IMR-90 (cell line): ENCODE results near the gene ALDH7A1. TPM values are rescaled to one million over a fixed set of nuclear protein-coding genes. Genes with fewer than 3 reads are reported as not detected.

Experiments used
- ATAC-seq: fragments of 200-7000 bp; cut with Tn5 transposase; 2 replicates; pipeline ENCODE4 v1.9.1; 2020; ENCODE audit warnings: low read depth, mild to moderate bottlenecking, moderate library complexity
- BruUV-seq: library from RNA; stranded (reverse); fragments of 400-500 nt; replicated peaks from 2 replicates; lab custom pipeline; 2021; lab: Mats Ljungman, UMichigan
- CTCF ChIA-PET: fragments of 300-600 bp; formaldehyde crosslinking; extraction: SDS; loops from one replicate; lab custom pipeline; 2021; ENCODE audit warnings: antibody characterized with exemption; lab: Yijun Ruan, JAX
- POLR2A ChIA-PET: fragments of 300-600 bp; sonication (Branson Sonifier 250); formaldehyde crosslinking; loops from one replicate; lab custom pipeline; 2022; ENCODE audit warnings: antibody characterized with exemption; ENCODE audit not compliant: unreplicated experiment; lab: Charles Lee
- DNase-seq: peaks from one replicate; pipeline ENCODE4 v3.0.0; 2013
- H2AFZ ChIP-seq: replicated peaks from 2 replicates; pipeline ENCODE3; 2013; ENCODE audit warnings: low read length, mild to moderate bottlenecking; ENCODE audit not compliant: poor library complexity
- H2AK5ac ChIP-seq: 2 replicates; pipeline ENCODE4 v1.6.1; 2013; ENCODE audit warnings: low read depth, low read length, inconsistent platforms
- H2AK9ac ChIP-seq: replicated peaks from 2 replicates; pipeline ENCODE3; 2013; ENCODE audit warnings: mild to moderate bottlenecking, low read depth, low read length, moderate library complexity; ENCODE audit not compliant: poor library complexity
- H2BK120ac ChIP-seq: 2 replicates; pipeline ENCODE4 v1.6.1; 2013; ENCODE audit warnings: low read depth, low read length, inconsistent platforms
- H2BK15ac ChIP-seq: 3 replicates; pipeline ENCODE4 v1.6.1; 2013; ENCODE audit warnings: low read depth, low read length, inconsistent platforms
- H2BK20ac ChIP-seq: 2 replicates; pipeline ENCODE4 v1.6.1; 2013; ENCODE audit warnings: low read depth, mild to moderate bottlenecking, inconsistent platforms, low read length, moderate library complexity
- H2BK5ac ChIP-seq: 2 replicates; pipeline ENCODE4 v1.6.1; 2013; ENCODE audit warnings: mild to moderate bottlenecking, low read depth, low read length, inconsistent platforms; ENCODE audit not compliant: poor library complexity, severe bottlenecking
- H3K14ac ChIP-seq: replicated peaks from 2 replicates; pipeline ENCODE4 v1.6.1; 2013; ENCODE audit warnings: low read depth, low read length, inconsistent platforms
- H3K18ac ChIP-seq: 2 replicates; pipeline ENCODE4 v1.6.1; 2013; ENCODE audit warnings: low read depth, low read length, control low read depth
- H3K23ac ChIP-seq: 2 replicates; pipeline ENCODE4 v1.6.1; 2013; ENCODE audit warnings: low read depth, low read length, inconsistent platforms
- H3K27ac ChIP-seq: 2 replicates; pipeline ENCODE4 v1.5.1; 2013; ENCODE audit warnings: mild to moderate bottlenecking, control low read depth, low read length; ENCODE audit not compliant: insufficient read depth
- H3K27me3 ChIP-seq: 2 replicates; pipeline ENCODE4 v1.6.1; 2013; ENCODE audit warnings: low read length; ENCODE audit not compliant: control insufficient read depth, insufficient read depth
- H3K36me3 ChIP-seq: 2 replicates; pipeline ENCODE4 v1.6.1; 2013; ENCODE audit warnings: low read length, mixed read lengths; ENCODE audit not compliant: control insufficient read depth, insufficient read depth
- H3K4ac ChIP-seq: 2 replicates; pipeline ENCODE4 v1.6.1; 2013; ENCODE audit warnings: low read depth, low read length, inconsistent platforms
- H3K4me1 ChIP-seq: 2 replicates; pipeline ENCODE4 v1.6.1; 2013; ENCODE audit warnings: low read length, mixed read lengths; ENCODE audit not compliant: control insufficient read depth, insufficient read depth
- H3K4me2 ChIP-seq: 2 replicates; pipeline ENCODE4 v1.6.1; 2013; ENCODE audit warnings: low read depth, mild to moderate bottlenecking, control low read depth, low read length, moderate library complexity
- H3K4me3 ChIP-seq: 2 replicates; pipeline ENCODE4 v1.5.1; 2013; ENCODE audit warnings: low read depth, mild to moderate bottlenecking, control low read depth, low read length, moderate library complexity; ENCODE audit not compliant: insufficient read depth
- H3K56ac ChIP-seq: 2 replicates; pipeline ENCODE4 v1.6.1; 2013; ENCODE audit warnings: low read length, inconsistent platforms; ENCODE audit not compliant: insufficient read depth; ENCODE audit errors: extremely low read depth
- H3K79me1 ChIP-seq, 2 experiments: 2 replicates each; pipeline ENCODE4 v1.6.1; 2013; ENCODE audit warnings: low read length in 2 of 2, inconsistent platforms in 1 of 2, low read depth in 1 of 2
- H3K9ac ChIP-seq: 2 replicates; pipeline ENCODE4 v1.6.1; 2013; ENCODE audit warnings: low read depth, low read length, control low read depth
- H3K9me1 ChIP-seq: 2 replicates; pipeline ENCODE4 v1.6.1; 2013; ENCODE audit warnings: low read length, inconsistent platforms; ENCODE audit not compliant: insufficient read depth
- H3K9me3 ChIP-seq: 2 replicates; pipeline ENCODE4 v1.6.1; 2013; ENCODE audit warnings: low read length; ENCODE audit not compliant: control insufficient read depth, insufficient read depth
- H4K20me1 ChIP-seq: 2 replicates; pipeline ENCODE4 v1.6.1; 2013; ENCODE audit warnings: low read length, inconsistent platforms; ENCODE audit not compliant: insufficient read depth
- H4K5ac ChIP-seq: 2 replicates; pipeline ENCODE4 v1.6.1; 2013; ENCODE audit warnings: mild to moderate bottlenecking, low read depth, low read length, control low read depth
- H4K8ac ChIP-seq, 2 experiments: 2 replicates each; pipeline ENCODE4 v1.6.1; 2013; ENCODE audit warnings: low read depth in 2 of 2, low read length in 2 of 2, control low read depth in 1 of 2, inconsistent platforms in 1 of 2
- H4K91ac ChIP-seq: 2 replicates; pipeline ENCODE4 v1.6.1; 2013; ENCODE audit warnings: low read depth, low read length, inconsistent platforms; ENCODE audit not compliant: insufficient read depth
- BHLHE40 ChIP-seq: fragments of 150-350 bp; IDR thresholded peaks from 2 replicates; pipeline ENCODE4 v1.6.1; 2016; ENCODE audit warnings: mild to moderate bottlenecking, low read depth, low read length
- MAFK ChIP-seq: IDR thresholded peaks from 2 replicates; pipeline ENCODE4 v1.6.1; 2012; ENCODE audit warnings: low read depth, low read length, improper control_type of control experiment
- MXI1 ChIP-seq: IDR thresholded peaks from 2 replicates; pipeline ENCODE4 v1.6.1; 2012; ENCODE audit warnings: low read depth, mild to moderate bottlenecking, low read length, moderate library complexity, borderline replicate concordance
- NFE2L2 ChIP-seq: fragments of 150-350 bp; IDR thresholded peaks from 2 replicates; pipeline ENCODE4 v1.6.1; 2016; ENCODE audit warnings: low read depth, mild to moderate bottlenecking, low read length
- RCOR1 ChIP-seq: IDR thresholded peaks from 2 replicates; pipeline ENCODE4 v1.6.1; 2012; ENCODE audit warnings: mild to moderate bottlenecking, low read length, improper control_type of control experiment; ENCODE audit not compliant: insufficient replicate concordance
- WGBS, 2 experiments: methylation state at CpG; one replicate each; pipeline versions ENCODE4 v1.1.5 to v1.1.7; 2013; ENCODE audit warnings: missing lambda C conversion rate in 2 of 2; ENCODE audit not compliant: insufficient read length in 1 of 2; ENCODE audit errors: extremely low coverage in 2 of 2; 5-methylcytosine and 5-hydroxymethylcytosine counted together
- dilution Hi-C: fragments of 300-500 bp; cut with HindIII; formaldehyde crosslinking; loops from one replicate; pipeline ENCODE4 v1.14.3; 2018; ENCODE audit warnings: low sequenced_read_pairs; ENCODE audit not compliant: unreplicated experiment
- in situ Hi-C: fragments of 300-500 bp; cut with MboI; formaldehyde crosslinking; loops from 3 replicates; pipeline ENCODE4 v1.14.3; 2019; ENCODE audit warnings: low sequenced_read_pairs, inconsistent platforms, mixed read lengths
- intact Hi-C: fragments of 100-400 bp; cut with micrococcal nuclease; formaldehyde crosslinking; loops from 2 replicates; pipeline ENCODE4 v1.10.0; 2022
- polyA plus RNA-seq, 3 experiments: library from polyadenylated mRNA; depleted of rRNA; stranded (reverse); fragments of >200 nt; gene quantifications; 2 replicates each; pipeline ENCODE4 v1.2.3, GENCODE V29; 2012; ENCODE audit warnings: low replicate concordance in 1 of 3
- total RNA-seq: library from RNA; depleted of rRNA; stranded (reverse); fragments of >200 nt; gene quantifications from 2 replicates; pipeline ENCODE4 v1.2.3, GENCODE V29; 2012
- TF ChIP-seq, protein P1 (sequence below): fragments of 150-350 bp; IDR thresholded peaks from 2 replicates; pipeline ENCODE4 v1.6.1; 2017; ENCODE audit warnings: mild to moderate bottlenecking, antibody characterized with exemption, low read length, low read depth
- TF ChIP-seq, protein P2 (sequence below): conservative IDR thresholded peaks from 2 replicates; pipeline ENCODE4 v1.5.1; 2012; ENCODE audit warnings: mild to moderate bottlenecking, low read depth, low read length, improper control_type of control experiment

ALDH7A1 gene
- total and polyA plus RNA-seq, 2 of the 4 experiments (the other 2 are of a cell fraction), result 40.9 to 62.2 TPM

GRCh38 chr5:126562823-126563222 lies 32.2 kb downstream of the ALDH7A1 start:
- in situ Hi-C loops, result no loop called here
- Histone ChIP-seq H3K9ac (no peak overlapping the region), H4K91ac (no peak overlapping the region), H2BK20ac (no peak overlapping the region), H2AK9ac (no peak overlapping the region), H3K23ac (no peak overlapping the region), H3K56ac (no peak overlapping the region), H3K9me3 (no peaks in the 10 kb centered on the region), H3K27me3 (no peaks in the 10 kb centered on the region), H3K4me1 (no peaks in the 10 kb centered on the region), H3K9me1 (no peaks in the 10 kb centered on the region), H3K14ac (no peak overlapping the region), H3K36me3 (peaks cover 8% of the 10 kb centered on the region), H3K79me1 (no peaks in the 10 kb centered on the region), H3K4ac (no peak overlapping the region), H3K18ac (no peak overlapping the region), H2BK15ac (no peak overlapping the region), H4K5ac (no peak overlapping the region), H3K27ac (no peak overlapping the region), H2AK5ac (no peak overlapping the region), H3K4me3 (no peak overlapping the region), H4K8ac (no peak overlapping the region), H4K20me1 (no peaks in the 10 kb centered on the region), H3K4me2 (no peak overlapping the region), H2BK120ac (no peak overlapping the region), H2AFZ (no peak overlapping the region), H2BK5ac (no peak overlapping the region)
- dilution Hi-C loops, result no loop called here
- DNase-seq, result no peak
- ChIA-PET CTCF (interaction anchor here (0.7 kb wide), 1 partner anchor 438 kb away, joined by 3 read pairs; no protein-coding TSS in a partner anchor), POLR2A (no interaction called here)
- intact Hi-C loops, result no loop called here
- no peak for ATAC-seq
- WGBS, 2 experiments, result no CpG with 5 or more reads among the region's 2 CpGs
- BruUV-seq, result no TSS peak
- TF ChIP-seq BHLHE40, result no peak
- TF ChIP-seq, protein P1, sequence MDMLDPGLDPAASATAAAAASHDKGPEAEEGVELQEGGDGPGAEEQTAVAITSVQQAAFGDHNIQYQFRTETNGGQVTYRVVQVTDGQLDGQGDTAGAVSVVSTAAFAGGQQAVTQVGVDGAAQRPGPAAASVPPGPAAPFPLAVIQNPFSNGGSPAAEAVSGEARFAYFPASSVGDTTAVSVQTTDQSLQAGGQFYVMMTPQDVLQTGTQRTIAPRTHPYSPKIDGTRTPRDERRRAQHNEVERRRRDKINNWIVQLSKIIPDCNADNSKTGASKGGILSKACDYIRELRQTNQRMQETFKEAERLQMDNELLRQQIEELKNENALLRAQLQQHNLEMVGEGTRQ, result no peak
- TF ChIP-seq MAFK, result no peak
- TF ChIP-seq, protein P2, sequence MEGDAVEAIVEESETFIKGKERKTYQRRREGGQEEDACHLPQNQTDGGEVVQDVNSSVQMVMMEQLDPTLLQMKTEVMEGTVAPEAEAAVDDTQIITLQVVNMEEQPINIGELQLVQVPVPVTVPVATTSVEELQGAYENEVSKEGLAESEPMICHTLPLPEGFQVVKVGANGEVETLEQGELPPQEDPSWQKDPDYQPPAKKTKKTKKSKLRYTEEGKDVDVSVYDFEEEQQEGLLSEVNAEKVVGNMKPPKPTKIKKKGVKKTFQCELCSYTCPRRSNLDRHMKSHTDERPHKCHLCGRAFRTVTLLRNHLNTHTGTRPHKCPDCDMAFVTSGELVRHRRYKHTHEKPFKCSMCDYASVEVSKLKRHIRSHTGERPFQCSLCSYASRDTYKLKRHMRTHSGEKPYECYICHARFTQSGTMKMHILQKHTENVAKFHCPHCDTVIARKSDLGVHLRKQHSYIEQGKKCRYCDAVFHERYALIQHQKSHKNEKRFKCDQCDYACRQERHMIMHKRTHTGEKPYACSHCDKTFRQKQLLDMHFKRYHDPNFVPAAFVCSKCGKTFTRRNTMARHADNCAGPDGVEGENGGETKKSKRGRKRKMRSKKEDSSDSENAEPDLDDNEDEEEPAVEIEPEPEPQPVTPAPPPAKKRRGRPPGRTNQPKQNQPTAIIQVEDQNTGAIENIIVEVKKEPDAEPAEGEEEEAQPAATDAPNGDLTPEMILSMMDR, result no peak
- TF ChIP-seq NFE2L2, result no peak
- TF ChIP-seq MXI1, result no peak
- no peak for TF ChIP-seq RCOR1
